Vagina (tissue), 2 donors: Measurements from ENCODE around the gene EHBP1L1. TPM values are rescaled to one million over a fixed set of nuclear protein-coding genes. Genes with fewer than 3 reads are reported as not detected.
A peak's percentile ranks its signal among the peaks of the same experiment; 100 is the strongest.

ENCODE experiments used
- DNase-seq, 2 donors: peaks; one replicate each; pipeline ENCODE4 v3.0.0-alpha.2; 2017; ENCODE audit errors: extremely low spot score in 2 of 2
- H3K27ac ChIP-seq: fragments of 200-600 bp; sonication (generic); one replicate; pipeline ENCODE4 v1.5.1; 2019
- H3K27me3 ChIP-seq: fragments of 200-600 bp; sonication (generic); one replicate; pipeline ENCODE4 v1.5.1; 2019
- H3K36me3 ChIP-seq, 2 donors: fragments of 200-600 bp; sonication (generic); one replicate each; pipeline ENCODE4 v1.5.1; 2017 to 2019
- H3K4me1 ChIP-seq: fragments of 200-600 bp; sonication (generic); one replicate; pipeline ENCODE4 v1.5.1; 2019
- H3K4me3 ChIP-seq, 2 donors: fragments of 200-600 bp; sonication (generic); 1 replicate in 1 of 2; 2 replicates in 1 of 2; pipeline ENCODE4 v1.5.1; 2016 to 2019
- H3K9me3 ChIP-seq: fragments of 200-600 bp; sonication (generic); one replicate; pipeline ENCODE4 v1.5.1; 2019
- POLR2A ChIP-seq, 2 donors: fragments of 450-650 bp; IDR thresholded peaks; one replicate each; pipeline ENCODE4 v1.6.1; 2017; ENCODE audit warnings: antibody characterized with exemption in 2 of 2, mild to moderate bottlenecking in 2 of 2, moderate library complexity in 2 of 2
- POLR2AphosphoS5 ChIP-seq, 2 donors: sonication (generic); formaldehyde crosslinking; IDR thresholded peaks; one replicate each; pipeline ENCODE4 v1.9.0; 2017; ENCODE audit warnings: antibody characterized with exemption in 2 of 2, mild to moderate bottlenecking in 2 of 2, low read depth in 1 of 2; ENCODE audit not compliant: insufficient read depth in 1 of 2
- intact Hi-C: fragments of 100-400 bp; cut with DNase I; formaldehyde crosslinking; loops from one replicate; pipeline ENCODE4 v1.15.1; 2023
- total RNA-seq: library from RNA; depleted of rRNA; stranded (reverse); fragments of >200 nt; gene quantifications from one replicate; pipeline ENCODE4 v1.2.3, GENCODE V29; 2016
- TF ChIP-seq, protein P1 (sequence below), 3 experiments: fragments of 450-650 bp in 2 of 3; fragments of 200-600 bp in 1 of 3; sonication (generic) in 1 of 3; IDR thresholded peaks; one replicate each; pipeline ENCODE4 v1.5.1; 2017 to 2019; ENCODE audit warnings: antibody characterized with exemption in 3 of 3, mild to moderate bottlenecking in 2 of 3, moderate library complexity in 2 of 3

Gene EHBP1L1
- total RNA-seq, 1 donor from 2014 or later: 123 TPM

DNA sequence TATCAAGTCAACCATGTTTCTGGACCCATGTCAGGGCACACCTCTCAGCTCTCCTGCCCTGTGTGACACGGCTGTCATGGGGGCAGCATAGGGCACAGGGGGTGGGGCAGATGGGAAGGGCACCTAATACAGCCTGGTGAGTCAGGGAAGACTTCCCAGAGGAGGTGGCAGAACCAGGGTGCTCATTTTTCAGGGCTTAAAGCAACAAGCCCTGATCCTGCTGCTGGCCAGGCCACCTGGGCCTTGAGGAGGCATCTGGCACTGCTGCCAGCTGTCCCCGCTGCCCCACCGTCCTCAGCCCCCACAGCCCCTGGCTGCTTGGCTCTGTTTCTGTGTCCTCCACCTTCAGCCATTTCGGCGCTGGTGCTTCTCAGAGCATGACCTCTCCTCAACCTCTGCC lies 33.8 kb downstream of the EHBP1L1 start:
- peaks cover 0 to 20% of the 10 kb centered on the region in 2 donors for H3K36me3 ChIP-seq
- no peak overlapping the region for H3K4me3 ChIP-seq
- H3K9me3 ChIP-seq: no peaks in the 10 kb centered on the region
- no peaks in the 10 kb centered on the region for H3K27me3 ChIP-seq
- no peak for DNase-seq
- H3K4me1 ChIP-seq: peaks cover 67% of the 10 kb centered on the region
- H3K27ac ChIP-seq: no peak overlapping the region
- TF ChIP-seq POLR2AphosphoS5 (IDR thresholded peaks at IDR 0.05; ENCODE audit: insufficient read depth in 1 of 2, low read depth in 1 of 2): no peak
- TF ChIP-seq POLR2A (IDR thresholded peaks at IDR 0.05): no peak
- TF ChIP-seq, protein P1, sequence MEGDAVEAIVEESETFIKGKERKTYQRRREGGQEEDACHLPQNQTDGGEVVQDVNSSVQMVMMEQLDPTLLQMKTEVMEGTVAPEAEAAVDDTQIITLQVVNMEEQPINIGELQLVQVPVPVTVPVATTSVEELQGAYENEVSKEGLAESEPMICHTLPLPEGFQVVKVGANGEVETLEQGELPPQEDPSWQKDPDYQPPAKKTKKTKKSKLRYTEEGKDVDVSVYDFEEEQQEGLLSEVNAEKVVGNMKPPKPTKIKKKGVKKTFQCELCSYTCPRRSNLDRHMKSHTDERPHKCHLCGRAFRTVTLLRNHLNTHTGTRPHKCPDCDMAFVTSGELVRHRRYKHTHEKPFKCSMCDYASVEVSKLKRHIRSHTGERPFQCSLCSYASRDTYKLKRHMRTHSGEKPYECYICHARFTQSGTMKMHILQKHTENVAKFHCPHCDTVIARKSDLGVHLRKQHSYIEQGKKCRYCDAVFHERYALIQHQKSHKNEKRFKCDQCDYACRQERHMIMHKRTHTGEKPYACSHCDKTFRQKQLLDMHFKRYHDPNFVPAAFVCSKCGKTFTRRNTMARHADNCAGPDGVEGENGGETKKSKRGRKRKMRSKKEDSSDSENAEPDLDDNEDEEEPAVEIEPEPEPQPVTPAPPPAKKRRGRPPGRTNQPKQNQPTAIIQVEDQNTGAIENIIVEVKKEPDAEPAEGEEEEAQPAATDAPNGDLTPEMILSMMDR (IDR thresholded peaks at IDR 0.05): no peak
- intact Hi-C loops: loop anchor here (5.0 kb wide), 1 partner anchor 37 kb away; the partner anchor contains the start of genes FAM89B and ZNRD2

DNA sequence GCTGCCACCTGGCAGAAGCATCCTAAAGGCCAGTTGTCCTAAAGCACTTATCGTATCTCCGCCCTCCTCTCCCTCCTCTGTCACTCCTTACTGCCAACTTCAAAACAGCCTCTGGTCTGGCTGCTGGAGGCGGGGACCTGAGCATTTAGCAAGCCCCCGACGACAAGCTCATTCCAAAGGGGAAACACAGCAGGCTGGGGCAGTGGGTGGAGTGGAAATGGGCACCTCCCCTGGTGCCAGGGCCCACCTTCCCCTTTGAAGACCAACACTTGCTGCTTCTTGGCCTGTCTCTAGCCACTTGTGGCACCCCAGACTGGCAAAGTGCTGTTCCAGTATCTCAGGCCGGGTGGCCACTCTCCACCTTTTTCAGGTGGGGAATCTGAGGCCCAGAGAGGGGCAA lies 34.6 kb downstream of the EHBP1L1 start:
- TF ChIP-seq POLR2AphosphoS5 (IDR thresholded peaks at IDR 0.05; ENCODE audit: insufficient read depth in 1 of 2, low read depth in 1 of 2): no peak
- Histone ChIP-seq H3K4me3 (peak overlapping the region in 1 of 2 donors; percentile 95), H3K4me1 (peaks cover 67% of the 10 kb centered on the region), H3K36me3 (peaks cover 0 to 12% of the 10 kb centered on the region in 2 donors), H3K27me3 (no peaks in the 10 kb centered on the region), H3K27ac (peak overlapping the region; percentile 90), H3K9me3 (no peaks in the 10 kb centered on the region)
- intact Hi-C loops: loop anchor here (5.0 kb wide), 1 partner anchor 38 kb away; the partner anchor contains the start of genes FAM89B and ZNRD2
- no peak for DNase-seq

DNA sequence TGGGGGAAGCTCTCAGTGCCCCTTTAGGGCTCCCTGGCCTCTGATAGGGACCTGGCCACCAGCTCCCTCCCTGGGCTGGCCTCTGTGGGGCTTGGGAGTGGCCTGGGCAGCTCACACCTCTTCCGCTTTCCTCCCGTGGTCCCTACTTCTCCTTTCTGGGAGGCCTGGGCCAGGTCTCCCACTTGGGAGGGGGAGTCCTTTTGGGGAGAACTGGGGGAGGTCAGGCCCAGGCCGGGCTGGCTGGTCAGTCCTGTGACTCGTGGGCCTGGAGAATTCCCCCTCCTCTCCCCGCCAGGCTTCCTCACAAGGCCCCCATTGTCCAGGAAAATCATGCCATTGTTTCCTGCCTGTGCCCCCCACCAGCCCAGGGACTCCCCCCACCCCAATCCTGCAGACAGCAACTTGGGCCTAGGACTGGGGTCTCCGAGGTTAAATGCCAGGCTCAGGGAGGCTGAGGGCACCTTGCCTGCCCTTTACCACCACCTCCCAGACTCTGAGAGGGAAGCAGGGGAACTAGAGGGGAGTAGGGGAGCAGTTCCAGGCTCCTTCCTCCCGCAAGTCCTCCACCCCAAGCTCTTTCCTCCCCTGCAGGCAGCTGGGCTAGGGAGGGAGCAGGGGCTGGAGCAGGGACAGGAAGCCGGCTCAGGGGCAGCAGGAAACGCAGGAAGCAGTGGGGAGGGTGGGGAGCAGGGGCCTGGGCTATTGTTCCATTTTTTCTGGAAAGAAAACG lies 35.3 kb downstream of the EHBP1L1 start:
- intact Hi-C loops: loop anchor here (5.0 kb wide), 1 partner anchor 39 kb away; the partner anchor contains the start of genes FAM89B and ZNRD2
- H3K4me1 ChIP-seq: peaks cover 66% of the 10 kb centered on the region
- H3K27ac ChIP-seq: peak overlapping the region; percentile 90
- no peaks in the 10 kb centered on the region for H3K27me3 ChIP-seq
- no peak for DNase-seq
- peak overlapping the region; percentile 72 to 95 for H3K4me3 ChIP-seq
- no peaks in the 10 kb centered on the region for H3K9me3 ChIP-seq
- TF ChIP-seq POLR2AphosphoS5 (IDR thresholded peaks at IDR 0.05; ENCODE audit: insufficient read depth in 1 of 2, low read depth in 1 of 2) (no peak), POLR2A (IDR thresholded peaks at IDR 0.05) (no peak)
- TF ChIP-seq, protein P1 (IDR thresholded peaks at IDR 0.05): no peak
- H3K36me3 ChIP-seq: peaks cover 0 to 7% of the 10 kb centered on the region in 2 donors

DNA sequence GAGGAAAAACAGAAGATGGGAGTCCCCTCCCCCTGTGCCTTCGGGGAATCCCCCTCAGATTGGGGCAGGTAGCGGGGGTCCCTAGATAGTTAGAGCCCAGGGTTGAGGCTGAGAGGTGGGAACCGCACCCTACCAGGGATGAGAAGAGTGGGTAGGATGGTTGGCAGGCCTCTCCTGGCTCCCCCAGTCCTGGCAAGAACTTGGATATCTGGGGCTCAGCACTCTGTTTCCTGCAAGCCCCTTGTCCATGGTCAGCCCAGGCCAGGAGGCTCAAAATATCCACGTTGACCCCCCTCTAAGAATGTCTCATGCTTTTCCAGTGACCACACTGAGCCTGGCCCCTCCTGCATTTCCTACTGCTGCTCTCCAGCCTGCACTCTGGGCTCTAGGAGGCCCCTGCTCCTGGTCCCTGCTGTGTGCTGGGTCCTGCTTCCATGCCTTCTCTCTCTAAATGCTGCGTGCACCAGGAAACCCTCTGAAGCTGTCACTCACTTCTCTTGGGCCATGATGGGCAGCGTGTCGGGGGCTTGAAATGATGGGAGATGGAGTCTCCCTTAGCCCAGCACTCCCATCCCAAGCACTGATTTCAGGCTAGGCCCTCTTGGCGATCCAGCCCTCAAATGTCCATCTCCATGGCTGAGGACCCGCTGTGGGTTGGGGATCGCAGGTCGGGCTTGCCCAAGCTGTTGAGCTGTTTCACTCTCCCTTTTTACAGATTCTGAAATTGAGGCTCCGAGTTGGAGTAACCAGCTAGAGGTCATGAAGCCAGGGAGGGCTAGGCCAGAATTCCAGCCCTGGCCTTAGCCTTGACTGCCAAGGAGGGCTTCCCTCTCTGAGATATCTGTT lies 36.1 kb downstream of the EHBP1L1 start:
- Histone ChIP-seq H3K4me1 (peaks cover 68% of the 10 kb centered on the region), H3K36me3 (peaks cover 0 to 7% of the 10 kb centered on the region in 2 donors), H3K27me3 (no peaks in the 10 kb centered on the region), H3K4me3 (peak overlapping the region; percentile 72 to 95), H3K9me3 (no peaks in the 10 kb centered on the region), H3K27ac (peak overlapping the region; percentile 90)
- intact Hi-C loops: loop anchor here (5.0 kb wide), 1 partner anchor 40 kb away; the partner anchor contains the start of genes FAM89B and ZNRD2
- TF ChIP-seq POLR2AphosphoS5 (IDR thresholded peaks at IDR 0.05; ENCODE audit: insufficient read depth in 1 of 2, low read depth in 1 of 2): no peak
- TF ChIP-seq, protein P1 (IDR thresholded peaks at IDR 0.05): no peak
- no peak for TF ChIP-seq POLR2A (IDR thresholded peaks at IDR 0.05)
- DNase-seq: no peak

DNA sequence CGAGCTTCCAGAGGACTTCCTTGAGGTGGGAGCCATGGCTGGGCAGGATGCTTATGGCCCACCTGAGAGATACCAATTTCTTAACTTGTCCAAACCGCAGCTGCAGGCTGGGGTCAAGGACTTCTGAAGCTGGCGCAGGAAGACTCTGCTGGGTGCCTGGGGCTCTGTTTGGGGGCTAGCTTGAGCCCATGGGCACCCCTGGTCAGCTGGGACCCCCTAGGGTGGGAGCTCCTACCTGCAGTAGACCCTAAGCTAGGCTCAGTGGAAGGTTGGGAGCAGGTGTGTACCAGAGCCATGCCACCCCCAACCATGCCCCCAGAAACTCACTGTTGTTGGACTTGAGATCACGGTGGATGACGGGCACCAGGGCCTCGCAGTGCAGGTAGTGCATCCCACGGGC lies 36.8 kb downstream of the EHBP1L1 start:
- no peak for DNase-seq
- Histone ChIP-seq H3K36me3 (peaks cover 0 to 10% of the 10 kb centered on the region in 2 donors), H3K27ac (peak overlapping the region; percentile 90), H3K4me3 (peak overlapping the region; percentile 72 to 95), H3K4me1 (peaks cover 66% of the 10 kb centered on the region), H3K9me3 (no peaks in the 10 kb centered on the region), H3K27me3 (no peaks in the 10 kb centered on the region)
- intact Hi-C loops: loop anchor here (5.0 kb wide), 1 partner anchor 40 kb away; the partner anchor contains the start of genes FAM89B and ZNRD2
- TF ChIP-seq, protein P1 (IDR thresholded peaks at IDR 0.05): no peak
- TF ChIP-seq POLR2AphosphoS5 (IDR thresholded peaks at IDR 0.05; ENCODE audit: insufficient read depth in 1 of 2, low read depth in 1 of 2) (no peak), POLR2A (IDR thresholded peaks at IDR 0.05) (no peak)
